Endodermal cell (in vitro differentiated cells): ENCODE measurements around the gene AUTS2. TPM values are rescaled to one million over a fixed set of nuclear protein-coding genes. Genes with fewer than 3 reads are reported as not detected.
A peak's percentile ranks its signal among the peaks of the same experiment; 100 is the strongest.

Source experiments
- DNase-seq: peaks from one replicate; pipeline ENCODE4 v3.0.0-alpha.2; 2017
- H3K27ac ChIP-seq: 2 replicates; pipeline ENCODE4 v1.5.1; 2013; ENCODE audit warnings: mild to moderate bottlenecking, low read depth, low read length, moderate library complexity
- H3K27me3 ChIP-seq: 2 replicates; pipeline ENCODE4 v1.6.1; 2013; ENCODE audit warnings: mild to moderate bottlenecking, low read length, moderate library complexity; ENCODE audit not compliant: insufficient read depth, control insufficient read depth, poor library complexity, severe bottlenecking
- H3K36me3 ChIP-seq: 2 replicates; pipeline ENCODE4 v1.7.0; 2013; ENCODE audit warnings: mild to moderate bottlenecking, low read length, moderate library complexity; ENCODE audit not compliant: control insufficient read depth, insufficient read depth
- H3K4me1 ChIP-seq: one replicate; pipeline ENCODE4 v1.7.0; 2013; ENCODE audit warnings: low read length; ENCODE audit not compliant: control insufficient read depth, insufficient read depth
- H3K4me3 ChIP-seq: 2 replicates; pipeline ENCODE4 v1.5.1; 2013; ENCODE audit warnings: mild to moderate bottlenecking, low read length, moderate library complexity
- H3K9ac ChIP-seq: 2 replicates; pipeline ENCODE4 v1.6.1; 2013; ENCODE audit warnings: mild to moderate bottlenecking, low read length, moderate library complexity; ENCODE audit not compliant: poor library complexity, severe bottlenecking; ENCODE audit errors: extremely low read depth
- H3K9me3 ChIP-seq: 2 replicates; pipeline ENCODE4 v1.6.1; 2013; ENCODE audit warnings: mild to moderate bottlenecking, low read length, moderate library complexity; ENCODE audit not compliant: control insufficient read depth
- H3K27ac Mint-ChIP-seq: 2 replicates; pipeline ENCODE4 v1.8.0; 2020; ENCODE audit warnings: mixed read lengths
- H3K27me3 Mint-ChIP-seq: 2 replicates; pipeline ENCODE4 v1.8.0; 2021; ENCODE audit warnings: mild to moderate bottlenecking, mixed read lengths; ENCODE audit not compliant: insufficient read depth
- H3K36me3 Mint-ChIP-seq: 2 replicates; pipeline ENCODE4 v1.8.0; 2020; ENCODE audit warnings: low read depth, mixed read lengths
- H3K4me1 Mint-ChIP-seq: 2 replicates; pipeline ENCODE4 v1.8.0; 2020; ENCODE audit warnings: mixed read lengths
- H3K4me3 Mint-ChIP-seq: 2 replicates; pipeline ENCODE4 v1.8.0; 2020; ENCODE audit warnings: mild to moderate bottlenecking, moderate library complexity, mixed read lengths
- H3K9me3 Mint-ChIP-seq: 2 replicates; pipeline ENCODE4 v1.8.0; 2020; ENCODE audit warnings: mild to moderate bottlenecking, mixed read lengths
- CTCF ChIP-seq: fragments of 200-600 bp; sonication (generic); conservative IDR thresholded peaks from 2 replicates; pipeline ENCODE4 v1.5.0; 2021; ENCODE audit warnings: antibody characterized with exemption, mild to moderate bottlenecking
- WGBS, 2 experiments: methylation state at CpG; one replicate each; pipeline versions ENCODE4 v1.1.5 to v1.1.7; 2013; ENCODE audit warnings: missing lambda C conversion rate in 2 of 2, mixed read lengths in 1 of 2; ENCODE audit not compliant: insufficient coverage in 1 of 2, insufficient read length in 1 of 2; 5-methylcytosine and 5-hydroxymethylcytosine counted together
- total RNA-seq, 2 donors: library from RNA; stranded (reverse); fragmentation: NEBNext Ultra II Directional in 1 of 2; extraction: Animal tissue kit (Norgen Biotek cat#: 25700) in 1 of 2; gene quantifications; 2 replicates in 1 of 2; 3 replicates in 1 of 2; pipeline ENCODE4 v1.2.1, GENCODE V29; 2021

The AUTS2 gene
- total RNA-seq, 2 donors from 2014 or later, result 76.8 to 106 TPM

- Mint-ChIP-seq H3K9me3 (no peaks in the 10 kb centered on the region), H3K36me3 (peaks cover 19% of the 10 kb centered on the region), H3K4me1 (peaks cover 50% of the 10 kb centered on the region), H3K27ac (no peak overlapping the region), H3K4me3 (no peak overlapping the region), H3K27me3 (peaks cover 37% of the 10 kb centered on the region)
- peak; percentile 48 for DNase-seq
- Histone ChIP-seq H3K27ac (no peak overlapping the region), H3K9me3 (no peaks in the 10 kb centered on the region), H3K4me3 (peak overlapping the region; percentile 96), H3K36me3 (peaks cover 52% of the 10 kb centered on the region), H3K9ac (no peak overlapping the region), H3K4me1 (peaks cover 40% of the 10 kb centered on the region), H3K27me3 (no peaks in the 10 kb centered on the region)
- TF ChIP-seq CTCF, result no peak
- WGBS, 2 experiments, result 38% methylated on average over 6 of the region's 6 CpGs; no CpG with 5 or more reads in 1 of the 2 experiments
These were observed 1102.7 kb downstream of the AUTS2 start for GRCh38 chr7:70700941-70701425.

DNA sequence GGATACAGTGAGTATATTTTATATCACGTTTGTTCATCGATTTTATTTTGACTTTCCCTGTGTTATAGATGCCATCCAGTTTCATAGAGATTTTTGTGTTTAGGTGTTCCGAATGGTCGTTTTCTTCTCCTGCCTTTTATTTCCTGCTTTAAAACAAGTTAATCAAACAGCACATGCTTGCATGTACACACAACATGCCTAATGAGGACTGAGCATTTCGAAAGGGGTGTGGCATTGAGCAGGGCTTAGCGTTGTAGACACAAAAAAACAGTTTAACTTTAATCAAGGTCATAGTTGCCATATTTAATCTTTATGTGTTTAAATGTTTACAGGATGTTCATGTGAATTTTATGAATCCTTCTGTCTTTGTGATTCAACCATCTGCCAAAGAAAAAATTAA, 1103.2 kb downstream of the AUTS2 start:
- H3K9me3 Mint-ChIP-seq, result no peaks in the 10 kb centered on the region
- Histone ChIP-seq H3K27me3 (no peaks in the 10 kb centered on the region), H3K4me1 (peaks cover 42% of the 10 kb centered on the region), H3K27ac (no peak overlapping the region), H3K9me3 (no peaks in the 10 kb centered on the region), H3K4me3 (no peak overlapping the region), H3K36me3 (peaks cover 57% of the 10 kb centered on the region), H3K9ac (no peak overlapping the region)
- H3K36me3 Mint-ChIP-seq, result peaks cover 22% of the 10 kb centered on the region
- DNase-seq, result no peak
- H3K27ac Mint-ChIP-seq, result no peak overlapping the region
- H3K4me3 Mint-ChIP-seq, result no peak overlapping the region
- 86% methylated on average over 2 to 6 of the region's 6 CpGs for WGBS, 2 experiments
- H3K4me1 Mint-ChIP-seq, result peaks cover 50% of the 10 kb centered on the region
- H3K27me3 Mint-ChIP-seq, result peaks cover 32% of the 10 kb centered on the region
- no peak for TF ChIP-seq CTCF

- Mint-ChIP-seq H3K4me3 (no peak overlapping the region), H3K9me3 (no peaks in the 10 kb centered on the region), H3K27ac (no peak overlapping the region), H3K36me3 (peaks cover 22% of the 10 kb centered on the region), H3K4me1 (peaks cover 46% of the 10 kb centered on the region), H3K27me3 (peaks cover 27% of the 10 kb centered on the region)
- H3K4me1 ChIP-seq, result peaks cover 42% of the 10 kb centered on the region
- no peaks in the 10 kb centered on the region for H3K9me3 ChIP-seq
- 80 to 96% methylated on average over 1 to 2 of the region's 2 CpGs for WGBS, 2 experiments
- H3K9ac ChIP-seq, result no peak overlapping the region
- no peak overlapping the region for H3K4me3 ChIP-seq
- H3K27ac ChIP-seq, result no peak overlapping the region
- TF ChIP-seq CTCF, result no peak
- no peak for DNase-seq
- H3K27me3 ChIP-seq, result no peaks in the 10 kb centered on the region
- peaks cover 61% of the 10 kb centered on the region for H3K36me3 ChIP-seq
These were observed 1103.7 kb downstream of the AUTS2 start for GRCh38 chr7:70701991-70702390.
